DMS79 (cell line): Measurements from ENCODE around the gene DNTT.
"Not testable (repeated sequence)": the region's sequence is repeated elsewhere in the genome, so short reads cannot be mapped to it uniquely, and the experiment has no call there.

Experiments used
- DNase-seq: peaks from one replicate; lab custom pipeline; 2025; lab: John Stamatoyannopoulos, UW

Gene DNTT

DNA sequence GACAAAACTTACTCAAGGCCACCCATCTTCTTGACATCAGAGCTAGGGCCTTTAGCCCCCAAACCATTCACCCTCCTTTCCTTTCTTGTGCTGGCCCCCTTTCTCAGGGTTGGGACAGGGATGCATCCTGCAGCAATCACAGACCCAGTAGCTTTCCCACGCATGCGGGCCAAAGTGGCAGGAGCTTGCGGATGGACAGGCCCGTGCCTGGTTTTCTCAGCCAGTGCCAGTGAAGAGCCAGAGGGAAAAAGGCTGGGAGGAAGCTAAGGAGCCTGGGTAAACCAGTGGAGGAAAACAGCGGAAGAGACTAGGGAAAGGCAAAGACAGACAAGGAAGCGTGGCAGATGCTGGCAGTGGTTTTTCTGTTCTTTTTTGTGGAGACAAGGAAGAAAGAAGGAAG, 27.8 kb upstream of the DNTT start:
- DNase-seq = no peak

GRCh38 chr10:96276831-96277230, 27.4 kb upstream of the DNTT start:
- DNase-seq = no peak

GRCh38 chr10:96279191-96279641, 25.0 kb upstream of the DNTT start:
- DNase-seq = no peak

GRCh38 chr10:96280859-96281258, 23.4 kb upstream of the DNTT start:
- no peak for DNase-seq

- DNase-seq = no peak
Observed at GRCh38 chr10:96281444-96282029, 22.7 kb upstream of the DNTT start.

GRCh38 chr10:96283351-96283750, 20.9 kb upstream of the DNTT start:
- no peak for DNase-seq

- DNase-seq = no peak
Observed at GRCh38 chr10:96283756-96284155, 20.5 kb upstream of the DNTT start.

- no peak for DNase-seq
Observed at GRCh38 chr10:96285331-96285752, 18.9 kb upstream of the DNTT start.

DNA sequence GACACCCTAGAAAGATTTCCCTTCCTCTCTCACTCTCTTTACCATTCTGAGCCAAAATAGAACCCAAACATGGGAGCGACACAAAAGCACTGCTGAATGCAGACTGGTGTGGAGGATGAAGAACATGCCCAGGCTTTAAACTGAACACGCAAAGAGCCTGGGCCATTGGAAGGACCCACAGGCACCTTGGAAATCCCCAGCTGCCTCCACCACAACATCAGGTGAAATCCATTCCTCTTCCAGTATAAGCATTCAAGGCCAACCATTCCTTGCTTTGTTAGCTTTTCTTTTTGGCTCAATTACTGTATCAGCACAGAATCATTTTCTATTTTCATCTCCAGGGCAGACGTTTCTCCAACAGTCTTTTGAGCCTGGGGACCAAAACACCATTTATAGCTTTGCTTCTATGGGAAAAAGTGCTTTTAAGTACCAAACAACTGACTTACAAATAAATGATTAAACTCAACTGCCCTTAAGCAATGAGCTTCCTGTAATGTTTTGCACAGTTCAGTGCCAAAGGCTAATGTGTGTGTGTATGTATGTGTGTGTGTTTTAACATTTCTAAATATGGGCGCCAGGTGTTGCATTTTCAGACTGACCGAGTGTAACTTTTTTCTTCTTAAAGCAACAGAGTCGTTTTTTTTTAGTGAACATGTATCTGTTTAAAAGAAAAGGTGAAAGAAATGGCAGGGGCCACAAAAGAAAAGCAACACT, 16.7 kb upstream of the DNTT start:
- DNase-seq = peak; percentile 30

- no peak for DNase-seq
Observed at GRCh38 chr10:96288151-96288621, 16.0 kb upstream of the DNTT start.

- DNase-seq = no peak
Observed at GRCh38 chr10:96289218-96289910, 14.9 kb upstream of the DNTT start.

- DNase-seq = no peak
Observed at GRCh38 chr10:96290368-96291133, 13.7 kb upstream of the DNTT start.

GRCh38 chr10:96292971-96293920, 11.0 kb upstream of the DNTT start:
- DNase-seq = no peak

- DNase-seq = no peak
Observed at GRCh38 chr10:96295475-96295874, 8.8 kb upstream of the DNTT start.

DNA sequence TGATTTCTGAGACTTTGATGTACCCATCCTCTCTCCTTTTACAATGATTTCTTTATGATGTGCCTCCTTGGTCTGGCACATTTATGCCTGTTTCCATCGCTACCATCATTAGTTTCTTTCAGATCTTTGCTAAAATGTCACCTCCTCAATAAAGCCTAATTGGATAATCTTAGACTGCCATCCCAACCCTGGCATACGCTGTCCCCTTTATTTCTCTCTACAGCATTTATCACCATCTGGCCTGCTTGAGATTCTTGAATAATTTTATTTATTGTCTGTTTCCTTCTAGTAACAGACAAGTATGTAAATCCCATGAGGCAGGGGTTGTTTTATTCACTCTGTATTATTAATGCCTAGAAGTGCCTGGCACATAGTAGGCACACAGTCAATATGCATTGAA, 6.7 kb upstream of the DNTT start:
- DNase-seq = no peak

- DNase-seq = no peak
Observed at GRCh38 chr10:96298362-96298761, 5.9 kb upstream of the DNTT start.

DNA sequence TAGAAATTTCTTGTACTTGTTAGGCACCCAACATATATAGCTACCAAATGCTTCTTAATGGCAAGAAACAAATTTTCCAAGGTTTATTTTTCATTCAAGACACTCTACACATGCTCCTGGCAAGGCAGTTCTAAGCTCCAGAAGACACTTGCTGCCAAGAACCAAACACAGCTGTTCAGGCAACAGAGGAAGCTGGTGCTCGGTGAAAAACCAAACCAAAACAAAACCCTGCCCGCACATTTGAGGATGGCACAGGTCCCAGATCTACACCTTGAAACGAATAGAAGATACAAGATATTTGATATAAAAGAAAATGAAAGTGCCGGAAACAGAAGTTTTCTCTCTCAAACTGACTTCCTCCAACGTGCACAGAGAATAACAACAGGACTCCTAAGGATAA, 4.9 kb upstream of the DNTT start:
- no peak for DNase-seq

GRCh38 chr10:96301616-96302015, 2.6 kb upstream of the DNTT start:
- no peak for DNase-seq

GRCh38 chr10:96305019-96305418, 785 bp downstream of the DNTT start:
- DNase-seq = no peak

GRCh38 chr10:96306516-96306915, 2.3 kb downstream of the DNTT start:
- DNase-seq = peak; percentile 79

GRCh38 chr10:96308854-96309253, 4.6 kb downstream of the DNTT start:
- DNase-seq = not testable (repeated sequence)
